Suprapubic skin (tissue), 4 donors: ENCODE results near the gene PALMD. TPM values are rescaled to one million over a fixed set of nuclear protein-coding genes. Genes with fewer than 3 reads are reported as not detected.

Source experiments
- DNase-seq, 2 donors: peaks; one replicate each; pipeline ENCODE4 v3.0.0-alpha.2; 2019; ENCODE audit warnings: low spot score in 2 of 2
- H3K27ac ChIP-seq: fragments of 200-600 bp; sonication (generic); one replicate; pipeline ENCODE4 v1.5.1; 2019
- H3K27me3 ChIP-seq: fragments of 200-600 bp; sonication (generic); one replicate; pipeline ENCODE4 v1.5.1; 2019
- H3K36me3 ChIP-seq: fragments of 200-600 bp; sonication (generic); one replicate; pipeline ENCODE4 v1.5.1; 2019
- H3K4me1 ChIP-seq: fragments of 200-600 bp; sonication (generic); one replicate; pipeline ENCODE4 v1.5.1; 2019
- H3K4me3 ChIP-seq: fragments of 200-600 bp; sonication (generic); one replicate; pipeline ENCODE4 v1.5.1; 2019; ENCODE audit warnings: mild to moderate bottlenecking
- H3K9me3 ChIP-seq: fragments of 200-600 bp; sonication (generic); one replicate; pipeline ENCODE4 v1.5.1; 2019
- CTCF ChIP-seq, 2 donors: fragments of 200-600 bp in 1 of 2; fragments of 450-650 bp in 1 of 2; sonication (generic) in 1 of 2; IDR thresholded peaks; one replicate each; pipeline ENCODE4 v1.5.1; 2016 to 2019; ENCODE audit warnings: antibody characterized with exemption in 2 of 2, mild to moderate bottlenecking in 1 of 2, moderate library complexity in 1 of 2
- EP300 ChIP-seq: sonication (generic); formaldehyde crosslinking; IDR thresholded peaks from one replicate; pipeline ENCODE4 v1.6.1; 2017; ENCODE audit warnings: antibody characterized with exemption
- POLR2A ChIP-seq, 2 donors: fragments of 450-650 bp; IDR thresholded peaks; one replicate each; pipeline ENCODE4 v1.6.1; 2017; ENCODE audit warnings: antibody characterized with exemption in 2 of 2, mild to moderate bottlenecking in 2 of 2, moderate library complexity in 2 of 2
- POLR2AphosphoS5 ChIP-seq, 3 donors: sonication (generic); formaldehyde crosslinking; IDR thresholded peaks; one replicate each; pipeline ENCODE4 v1.6.1; 2017; ENCODE audit warnings: antibody characterized with exemption in 3 of 3
- WGBS: methylation state at CpG from one replicate; pipeline ENCODE4 v1.1.5; 2018; 5-methylcytosine and 5-hydroxymethylcytosine counted together
- total RNA-seq, 4 donors: library from RNA; depleted of rRNA; stranded (reverse); fragments of >200 nt; gene quantifications; one replicate each; pipeline ENCODE4 v1.1.0, GENCODE V29; 2016

PALMD gene
- total RNA-seq, 4 donors from 2014 or later: 111 to 183 (median 138) TPM

DNA sequence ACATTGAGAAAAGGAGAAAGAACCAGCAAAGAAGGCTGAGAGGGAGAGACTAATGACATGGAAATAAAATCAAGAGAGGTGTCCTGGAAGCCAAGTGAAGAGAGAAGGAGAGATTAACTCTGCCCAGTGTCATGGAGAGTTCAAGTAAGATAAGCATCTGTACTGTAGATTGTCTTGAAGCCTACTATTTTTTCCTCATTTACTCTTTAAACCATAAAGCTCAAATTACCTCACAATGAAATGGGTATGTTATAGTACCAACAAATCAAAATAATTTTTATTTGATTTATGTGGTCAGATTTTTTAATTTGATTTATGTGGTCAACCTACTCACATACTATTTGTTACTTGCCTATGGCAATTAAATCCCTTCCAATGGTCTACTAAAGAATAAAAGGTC is 5.2 kb upstream of the PALMD start:
- Histone ChIP-seq H3K27ac (no peak overlapping the region), H3K27me3 (no peaks in the 10 kb centered on the region), H3K4me3 (no peak overlapping the region), H3K36me3 (no peaks in the 10 kb centered on the region), H3K9me3 (no peaks in the 10 kb centered on the region), H3K4me1 (peaks cover 25% of the 10 kb centered on the region)
- TF ChIP-seq EP300 (no peak), POLR2AphosphoS5 (IDR thresholded peaks at IDR 0.05) (no peak), CTCF (IDR thresholded peaks at IDR 0.05) (no peak), POLR2A (IDR thresholded peaks at IDR 0.05) (no peak)
- no peak for DNase-seq

DNA sequence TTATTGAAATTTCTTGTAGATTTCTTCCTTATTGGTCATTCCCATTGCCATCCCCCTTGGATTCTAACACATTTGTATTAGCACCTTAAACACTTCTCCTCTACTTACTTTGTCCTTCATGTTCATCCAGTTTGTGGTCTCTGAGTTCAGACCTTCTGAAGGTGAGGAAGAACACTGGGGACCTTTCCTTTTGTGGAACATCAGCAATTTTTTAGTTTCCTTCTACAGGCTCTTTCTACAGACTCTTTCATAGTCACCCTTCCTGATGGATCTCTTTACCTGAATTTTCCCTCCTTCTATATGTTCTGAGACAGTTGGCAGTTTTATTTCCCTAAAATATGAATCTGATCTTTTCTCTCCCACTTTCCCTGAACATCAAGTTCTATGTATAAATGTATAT is 4.4 kb upstream of the PALMD start:
- Histone ChIP-seq H3K9me3 (no peaks in the 10 kb centered on the region), H3K4me1 (peaks cover 21% of the 10 kb centered on the region), H3K4me3 (no peak overlapping the region), H3K27me3 (no peaks in the 10 kb centered on the region), H3K27ac (no peak overlapping the region), H3K36me3 (no peaks in the 10 kb centered on the region)
- no peak for TF ChIP-seq EP300
- TF ChIP-seq POLR2A (IDR thresholded peaks at IDR 0.05): no peak
- TF ChIP-seq POLR2AphosphoS5 (IDR thresholded peaks at IDR 0.05): no peak
- no peak for TF ChIP-seq CTCF (IDR thresholded peaks at IDR 0.05)
- no peak for DNase-seq

DNA sequence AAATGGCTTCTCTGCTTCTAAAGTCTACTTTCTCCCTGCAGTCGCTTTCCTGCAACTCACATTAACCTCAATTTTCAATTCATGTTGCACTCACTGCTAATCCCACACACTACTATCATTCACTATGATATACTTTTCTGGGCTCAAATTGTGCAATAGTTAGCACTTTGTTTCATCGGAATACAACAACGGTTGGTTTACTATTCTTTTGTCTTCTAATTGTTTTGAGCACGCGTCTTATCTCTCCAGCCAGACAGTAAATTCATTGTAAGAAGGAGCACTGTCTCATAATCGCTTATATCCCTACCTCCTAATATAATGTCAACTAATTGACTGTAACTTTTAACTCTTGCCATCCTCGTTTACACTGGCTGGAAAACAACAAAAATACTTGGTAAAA is 3.9 kb upstream of the PALMD start:
- WGBS: 88% methylated on average over 7 of the region's 7 CpGs
- Histone ChIP-seq H3K36me3 (no peaks in the 10 kb centered on the region), H3K9me3 (no peaks in the 10 kb centered on the region), H3K27ac (no peak overlapping the region), H3K4me3 (no peak overlapping the region), H3K27me3 (no peaks in the 10 kb centered on the region), H3K4me1 (peaks cover 21% of the 10 kb centered on the region)
- TF ChIP-seq CTCF (IDR thresholded peaks at IDR 0.05) (no peak), POLR2AphosphoS5 (IDR thresholded peaks at IDR 0.05) (no peak), POLR2A (IDR thresholded peaks at IDR 0.05) (no peak), EP300 (no peak)
- DNase-seq: no peak

DNA sequence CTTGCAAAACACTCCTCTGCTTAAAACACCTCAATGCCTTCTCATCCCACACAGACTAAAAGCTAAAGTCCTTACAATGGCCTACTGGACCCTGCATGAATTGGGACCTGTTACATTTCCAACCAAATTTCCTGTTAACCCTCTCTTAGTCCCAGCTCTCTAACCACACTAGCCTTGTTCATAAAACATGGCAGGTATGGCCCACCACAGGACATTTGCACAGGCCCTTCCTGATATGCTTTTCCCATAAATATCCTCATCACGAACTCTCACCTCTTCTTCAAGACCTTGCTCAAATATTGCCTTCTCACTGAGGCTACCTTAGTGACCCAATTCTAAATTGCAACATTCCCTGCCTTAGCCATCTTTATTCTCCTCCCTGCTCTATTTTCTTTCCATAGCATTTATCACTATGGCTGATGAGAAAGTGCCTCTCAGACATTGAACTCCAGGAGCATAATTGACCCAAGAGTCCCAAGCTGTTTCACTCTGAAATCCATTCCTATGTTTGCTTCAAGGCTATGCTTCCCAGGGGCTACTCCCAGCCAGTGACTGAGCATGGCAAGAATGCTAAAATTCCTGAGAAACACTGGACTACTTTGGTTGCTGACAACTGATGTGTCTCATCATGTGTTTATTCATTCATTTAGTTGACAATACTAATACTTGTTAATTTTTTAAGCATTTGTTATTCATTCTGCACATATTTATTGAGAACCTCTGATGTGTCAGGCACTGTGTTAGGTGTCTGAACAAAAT is 2.7 kb upstream of the PALMD start:
- Histone ChIP-seq H3K36me3 (no peaks in the 10 kb centered on the region), H3K27ac (no peak overlapping the region), H3K27me3 (no peaks in the 10 kb centered on the region), H3K9me3 (no peaks in the 10 kb centered on the region), H3K4me3 (no peak overlapping the region), H3K4me1 (peaks cover 26% of the 10 kb centered on the region)
- no peak for TF ChIP-seq POLR2AphosphoS5 (IDR thresholded peaks at IDR 0.05)
- no peak for TF ChIP-seq POLR2A (IDR thresholded peaks at IDR 0.05)
- no peak for TF ChIP-seq EP300
- TF ChIP-seq CTCF (IDR thresholded peaks at IDR 0.05): no peak
- 95% methylated on average over 1 of the region's 1 CpG for WGBS
- no peak for DNase-seq

- H3K36me3 ChIP-seq: no peaks in the 10 kb centered on the region
- TF ChIP-seq POLR2A (IDR thresholded peaks at IDR 0.05) (no peak), POLR2AphosphoS5 (IDR thresholded peaks at IDR 0.05) (no peak), CTCF (IDR thresholded peaks at IDR 0.05) (no peak), EP300 (no peak)
- H3K27me3 ChIP-seq: no peaks in the 10 kb centered on the region
- H3K4me1 ChIP-seq: peaks cover 27% of the 10 kb centered on the region
- DNase-seq: no peak
- H3K9me3 ChIP-seq: no peaks in the 10 kb centered on the region
- peak overlapping the region; percentile 93 for H3K27ac ChIP-seq
- no peak overlapping the region for H3K4me3 ChIP-seq
- WGBS: 60% methylated on average over 2 of the region's 2 CpGs
These were observed 1.5 kb upstream of the PALMD start for GRCh38 chr1:99644279-99645004.
